Body of pancreas (tissue), 4 donors: ENCODE results near the gene TMSB15C.
"Not testable (repeated sequence)": the region's sequence is repeated elsewhere in the genome, so short reads cannot be mapped to it uniquely, and the experiment has no call there.

Source experiments
- CTCF ChIP-seq, 7 experiments: fragments of 450-650 bp in 4 of 7; fragments of 200-600 bp in 3 of 7; sonication (generic) in 3 of 7; IDR thresholded peaks; one replicate each; pipeline ENCODE4 v1.5.1; 2016 to 2019; ENCODE audit warnings: antibody characterized with exemption in 7 of 7
- POLR2A ChIP-seq, 3 donors: fragments of 450-650 bp; IDR thresholded peaks; one replicate each; pipeline ENCODE4 v1.6.1; 2016; ENCODE audit warnings: antibody characterized with exemption in 3 of 3, mild to moderate bottlenecking in 2 of 3

DNA sequence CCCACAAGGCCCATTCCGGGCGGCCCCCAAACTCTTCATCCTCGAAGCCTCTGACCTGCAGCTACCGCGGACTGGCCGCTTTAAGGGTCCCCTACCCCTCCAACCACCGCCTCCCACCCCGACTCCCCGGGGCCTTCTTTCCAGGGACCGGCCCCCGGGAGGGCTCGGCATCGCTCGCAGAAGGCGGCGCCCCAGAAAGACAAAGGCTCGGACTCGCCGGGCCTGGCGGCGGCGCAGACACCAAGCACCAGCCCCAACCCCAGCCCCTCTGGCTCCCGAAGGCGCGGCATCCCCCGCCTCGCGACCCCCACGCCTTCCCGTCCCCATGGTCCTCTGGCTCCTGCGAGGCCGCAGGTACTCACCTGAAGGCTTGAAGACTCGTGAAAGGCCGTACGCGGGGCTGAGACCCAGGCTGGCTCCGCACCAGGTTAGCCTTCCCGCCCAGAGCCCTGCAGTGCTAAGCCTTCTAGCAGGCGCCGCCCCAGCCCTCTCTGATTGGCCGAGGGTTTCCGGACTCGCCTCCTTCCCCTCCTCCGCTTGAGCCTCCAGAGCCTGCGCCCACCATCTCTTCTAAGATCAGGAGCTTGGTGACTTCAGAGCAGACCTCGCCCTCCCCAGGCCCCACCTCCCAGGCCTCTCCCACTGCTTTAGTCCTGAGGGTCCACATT is at the start of gene TMSB15C:
- TF ChIP-seq CTCF, POLR2A (IDR thresholded peaks at IDR 0.05): not testable (repeated sequence)
